ENCODE results near the gene MAEA.

DNA sequence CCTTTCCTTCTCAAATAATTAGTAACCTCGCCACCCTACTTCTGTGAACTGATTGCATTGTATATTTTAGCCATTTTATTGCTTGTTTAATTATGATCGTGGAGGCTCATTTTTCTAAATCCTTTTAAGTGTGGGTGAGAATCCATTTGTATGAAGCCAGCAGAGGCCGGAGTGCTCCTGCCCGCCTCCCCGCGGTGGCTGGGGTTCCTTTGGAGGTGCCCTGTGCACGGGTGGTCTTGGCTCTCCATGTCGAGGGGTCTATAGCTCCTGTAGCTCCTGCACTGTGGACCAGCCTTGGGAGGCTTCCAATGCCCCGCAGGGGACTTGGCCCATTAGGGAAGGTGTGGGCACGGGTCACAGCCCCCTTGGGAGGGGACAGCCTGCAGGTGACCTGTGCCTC, 72.4 kb downstream of the MAEA start:
- TF ChIP-seq, protein P1, sequence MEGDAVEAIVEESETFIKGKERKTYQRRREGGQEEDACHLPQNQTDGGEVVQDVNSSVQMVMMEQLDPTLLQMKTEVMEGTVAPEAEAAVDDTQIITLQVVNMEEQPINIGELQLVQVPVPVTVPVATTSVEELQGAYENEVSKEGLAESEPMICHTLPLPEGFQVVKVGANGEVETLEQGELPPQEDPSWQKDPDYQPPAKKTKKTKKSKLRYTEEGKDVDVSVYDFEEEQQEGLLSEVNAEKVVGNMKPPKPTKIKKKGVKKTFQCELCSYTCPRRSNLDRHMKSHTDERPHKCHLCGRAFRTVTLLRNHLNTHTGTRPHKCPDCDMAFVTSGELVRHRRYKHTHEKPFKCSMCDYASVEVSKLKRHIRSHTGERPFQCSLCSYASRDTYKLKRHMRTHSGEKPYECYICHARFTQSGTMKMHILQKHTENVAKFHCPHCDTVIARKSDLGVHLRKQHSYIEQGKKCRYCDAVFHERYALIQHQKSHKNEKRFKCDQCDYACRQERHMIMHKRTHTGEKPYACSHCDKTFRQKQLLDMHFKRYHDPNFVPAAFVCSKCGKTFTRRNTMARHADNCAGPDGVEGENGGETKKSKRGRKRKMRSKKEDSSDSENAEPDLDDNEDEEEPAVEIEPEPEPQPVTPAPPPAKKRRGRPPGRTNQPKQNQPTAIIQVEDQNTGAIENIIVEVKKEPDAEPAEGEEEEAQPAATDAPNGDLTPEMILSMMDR (conservative IDR thresholded peaks at IDR 0.05), result no peak
- TF ChIP-seq ZFX (IDR thresholded peaks at IDR 0.05), result no peak

Data from C4-2B (cell line).